Transverse colon (tissue), 4 donors: Measurements from ENCODE around the gene CPEB4. TPM values are rescaled to one million over a fixed set of nuclear protein-coding genes. Genes with fewer than 3 reads are reported as not detected.

ENCODE experiments used
- DNase-seq: peaks from one replicate; pipeline ENCODE4 v3.0.0-alpha.2; 2019
- H3K27ac ChIP-seq, 4 donors: fragments of 200-600 bp; sonication (generic); 2 replicates each; pipeline ENCODE4 v1.5.1; 2016 to 2018; ENCODE audit warnings: inconsistent platforms in 4 of 4
- H3K27me3 ChIP-seq: fragments of 200-600 bp; sonication (generic); 2 replicates; pipeline ENCODE4 v1.5.1; 2017; ENCODE audit warnings: inconsistent platforms
- H3K36me3 ChIP-seq, 4 donors: fragments of 200-600 bp; sonication (generic); 2 replicates each; pipeline ENCODE4 v1.5.1; 2017 to 2019; ENCODE audit warnings: inconsistent platforms in 4 of 4
- H3K4me1 ChIP-seq, 4 donors: fragments of 200-600 bp; sonication (generic); 2 replicates each; pipeline ENCODE4 v1.5.1; 2017 to 2020; ENCODE audit warnings: inconsistent platforms in 4 of 4
- H3K4me3 ChIP-seq, 4 donors: fragments of 200-600 bp; sonication (generic); 1 replicate in 1 of 4; 2 replicates in 3 of 4; pipeline versions ENCODE4 v1.5.1 to v1.6.1; 2017 to 2019; ENCODE audit warnings: inconsistent platforms in 4 of 4
- H3K9me3 ChIP-seq, 2 donors: fragments of 200-600 bp; sonication (generic); 2 replicates each; pipeline ENCODE4 v1.5.1; 2017 to 2019; ENCODE audit warnings: inconsistent platforms in 2 of 2
- CTCF ChIP-seq, 5 experiments: fragments of 200-600 bp in 3 of 5; fragments of 450-650 bp in 2 of 5; sonication (generic) in 3 of 5; IDR thresholded peaks; 1 replicate in 2 of 5; 2 replicates in 3 of 5; pipeline ENCODE4 v1.5.1; 2016 to 2017; ENCODE audit warnings: antibody characterized with exemption in 5 of 5, inconsistent platforms in 3 of 5, mild to moderate bottlenecking in 2 of 5, moderate library complexity in 1 of 5
- EP300 ChIP-seq: sonication (generic); formaldehyde crosslinking; IDR thresholded peaks from one replicate; pipeline ENCODE4 v1.6.1; 2017; ENCODE audit warnings: antibody characterized with exemption, low read depth
- POLR2A ChIP-seq: fragments of 450-650 bp; IDR thresholded peaks from one replicate; pipeline ENCODE4 v1.6.1; 2016; ENCODE audit warnings: antibody characterized with exemption, mild to moderate bottlenecking, moderate library complexity
- POLR2AphosphoS5 ChIP-seq, 3 donors: sonication (generic); formaldehyde crosslinking; IDR thresholded peaks; one replicate each; pipeline ENCODE4 v1.6.1; 2016; ENCODE audit warnings: antibody characterized with exemption in 3 of 3
- WGBS, 2 donors: methylation state at CpG; one replicate each; pipeline ENCODE4 v1.1.5; 2018; ENCODE audit warnings: low coverage in 1 of 2; 5-methylcytosine and 5-hydroxymethylcytosine counted together
- in situ Hi-C, 4 donors: fragments of 200-750 bp; cut with MboI; loops; one replicate each; pipeline versions ENCODE4 v1.15.0 to v1.15.1; 2017; ENCODE audit warnings: low sequenced_read_pairs in 3 of 4, low pct_ligation_motif_present in 1 of 4, low pct_unique_long_range_greater_than_20kb in 1 of 4
- intact Hi-C: fragments of 100-400 bp; cut with DNase I; formaldehyde crosslinking; loops from one replicate; pipeline ENCODE4 v1.15.1; 2023; ENCODE audit warnings: low total_unique reads
- total RNA-seq, 4 donors: library from RNA; depleted of rRNA; stranded (reverse); fragments of >200 nt; gene quantifications; one replicate each; pipeline ENCODE4 v1.1.0, GENCODE V29; 2016

The CPEB4 gene
- total RNA-seq, 4 donors from 2014 or later, result 23.6 to 67.7 (median 36.5) TPM

DNA sequence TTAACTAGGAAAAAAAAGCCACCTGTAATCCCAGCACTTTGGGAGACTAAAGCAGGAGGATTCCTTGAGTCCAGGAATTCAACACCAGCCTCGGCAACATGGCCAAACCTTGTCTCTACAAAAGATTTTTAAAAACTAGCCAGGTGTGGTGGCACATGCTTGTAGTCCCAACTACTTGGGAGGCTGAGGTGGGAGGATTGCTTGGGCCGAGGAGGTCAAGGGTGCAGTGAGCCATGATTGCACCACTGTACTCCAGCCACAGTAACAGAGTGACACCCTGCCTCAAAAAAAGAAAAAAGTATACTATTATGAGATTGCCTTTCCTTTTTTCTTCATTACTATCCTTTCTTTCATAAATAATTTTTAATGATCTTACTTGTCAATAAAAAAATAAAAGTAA lies 45.8 kb downstream of the CPEB4 start:
- no peaks in the 10 kb centered on the region for H3K9me3 ChIP-seq
- no peaks in the 10 kb centered on the region for H3K27me3 ChIP-seq
- DNase-seq, result no peak
- H3K36me3 ChIP-seq, result no peaks in the 10 kb centered on the region
- TF ChIP-seq POLR2AphosphoS5 (IDR thresholded peaks at IDR 0.05) (no peak), EP300 (no peak), POLR2A (no peak), CTCF (IDR thresholded peaks at IDR 0.05) (no peak)
- H3K4me1 ChIP-seq, result peaks cover 0 to 11% (median 4%) of the 10 kb centered on the region in 4 donors
- in situ Hi-C loops, result no loop called here
- WGBS, 2 donors, result 90 to 97% methylated on average over 2 of the region's 2 CpGs
- intact Hi-C loops, result no loop called here
- H3K27ac ChIP-seq, result no peak overlapping the region
- H3K4me3 ChIP-seq, result no peak overlapping the region

- no peak for DNase-seq
- Histone ChIP-seq H3K4me1 (peaks cover 0 to 11% (median 4%) of the 10 kb centered on the region in 4 donors), H3K4me3 (no peak overlapping the region), H3K27ac (no peak overlapping the region), H3K9me3 (no peaks in the 10 kb centered on the region), H3K36me3 (no peaks in the 10 kb centered on the region), H3K27me3 (no peaks in the 10 kb centered on the region)
- WGBS, 2 donors, result 84 to 94% methylated on average over 2 of the region's 2 CpGs
- intact Hi-C loops (no loop called here), in situ Hi-C loops (no loop called here)
- TF ChIP-seq POLR2A (no peak), CTCF (IDR thresholded peaks at IDR 0.05) (no peak), POLR2AphosphoS5 (IDR thresholded peaks at IDR 0.05) (no peak), EP300 (no peak)
These were observed 47.2 kb downstream of the CPEB4 start for GRCh38 chr5:173935396-173935795.

- intact Hi-C loops (no loop called here), in situ Hi-C loops (no loop called here)
- no peaks in the 10 kb centered on the region for H3K27me3 ChIP-seq
- no peaks in the 10 kb centered on the region for H3K9me3 ChIP-seq
- TF ChIP-seq POLR2A, result no peak
- no peak for TF ChIP-seq CTCF (IDR thresholded peaks at IDR 0.05)
- no peak for TF ChIP-seq EP300
- no peak for TF ChIP-seq POLR2AphosphoS5 (IDR thresholded peaks at IDR 0.05)
- no peak overlapping the region for H3K27ac ChIP-seq
- H3K36me3 ChIP-seq, result no peaks in the 10 kb centered on the region
- peaks cover 0 to 11% (median 2%) of the 10 kb centered on the region in 4 donors for H3K4me1 ChIP-seq
- DNase-seq, result no peak
- 77 to 88% methylated on average over 2 of the region's 2 CpGs for WGBS, 2 donors
- no peak overlapping the region for H3K4me3 ChIP-seq
These were observed 52.1 kb downstream of the CPEB4 start for GRCh38 chr5:173940269-173940668.

GRCh38 chr5:173941102-173941501 lies 53.0 kb downstream of the CPEB4 start:
- Histone ChIP-seq H3K9me3 (no peaks in the 10 kb centered on the region), H3K27me3 (no peaks in the 10 kb centered on the region), H3K36me3 (peaks cover 0 to 5% (median under 1%) of the 10 kb centered on the region in 4 donors), H3K27ac (no peak overlapping the region), H3K4me1 (peaks cover 0 to 11% (median 4%) of the 10 kb centered on the region in 4 donors), H3K4me3 (no peak overlapping the region)
- 88 to 95% methylated on average over 2 of the region's 2 CpGs for WGBS, 2 donors
- DNase-seq, result no peak
- in situ Hi-C loops (no loop called here), intact Hi-C loops (no loop called here)
- TF ChIP-seq POLR2AphosphoS5 (IDR thresholded peaks at IDR 0.05), result no peak
- no peak for TF ChIP-seq EP300
- no peak for TF ChIP-seq POLR2A
- TF ChIP-seq CTCF (IDR thresholded peaks at IDR 0.05), result no peak
